CD4-positive, alpha-beta T cell treated with Interferon alpha-2 for 1 hour (primary cell): ENCODE measurements around the gene HOXA13.

Experiments
- DNase-seq, 2 donors: peaks; one replicate each; pipeline ENCODE4 v3.0.0-alpha.2; 2020 to 2022

HOXA13 gene

GRCh38 chr7:27146491-27147198, 53.2 kb downstream of the HOXA13 start:
- no peak for DNase-seq

- DNase-seq: no peak
Measured at GRCh38 chr7:27145914-27146412, 53.9 kb downstream of the HOXA13 start.

GRCh38 chr7:27145165-27145913, 54.6 kb downstream of the HOXA13 start:
- DNase-seq: no peak

DNA sequence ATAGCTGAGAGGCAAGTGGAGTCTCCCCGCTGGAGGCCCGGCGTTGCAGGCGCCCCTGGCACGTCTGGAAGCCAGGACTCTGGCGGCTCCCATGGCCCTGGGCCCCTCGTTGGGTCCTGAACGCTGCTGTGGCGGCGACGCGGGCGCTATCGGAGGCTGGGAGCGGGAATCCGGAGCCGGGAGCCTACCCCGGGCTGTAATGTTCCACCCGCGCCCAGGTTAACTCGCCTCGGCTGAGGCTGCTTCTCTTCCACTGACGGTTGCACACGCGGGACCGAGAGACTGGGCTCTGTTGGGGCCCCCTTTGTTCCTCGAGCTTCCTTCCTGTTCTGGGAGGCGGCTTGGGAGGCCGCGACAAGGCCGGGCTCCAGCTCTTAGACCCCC, 55.1 kb downstream of the HOXA13 start:
- no peak for DNase-seq
